ENCODE measurements around the gene PICK1. TPM values are rescaled to one million over a fixed set of nuclear protein-coding genes. Genes with fewer than 3 reads are reported as not detected.

Gene PICK1
- total RNA-seq, 4 donors from 2014 or later: 16.1 to 43.0 (median 31.6) TPM

GRCh38 chr22:38046070-38046748 is 11.0 kb upstream of the PICK1 start:
- no peak for DNase-seq (ENCODE audit: low spot score)
- ATAC-seq (ENCODE audit: low FRiP score): no peak
- TF ChIP-seq CTCF (IDR thresholded peaks at IDR 0.05): no peak

GRCh38 chr22:38049812-38050619 is 7.2 kb upstream of the PICK1 start:
- no peak for DNase-seq (ENCODE audit: low spot score)
- no peak for ATAC-seq (ENCODE audit: low FRiP score)
- TF ChIP-seq CTCF (IDR thresholded peaks at IDR 0.05): no peak

DNA sequence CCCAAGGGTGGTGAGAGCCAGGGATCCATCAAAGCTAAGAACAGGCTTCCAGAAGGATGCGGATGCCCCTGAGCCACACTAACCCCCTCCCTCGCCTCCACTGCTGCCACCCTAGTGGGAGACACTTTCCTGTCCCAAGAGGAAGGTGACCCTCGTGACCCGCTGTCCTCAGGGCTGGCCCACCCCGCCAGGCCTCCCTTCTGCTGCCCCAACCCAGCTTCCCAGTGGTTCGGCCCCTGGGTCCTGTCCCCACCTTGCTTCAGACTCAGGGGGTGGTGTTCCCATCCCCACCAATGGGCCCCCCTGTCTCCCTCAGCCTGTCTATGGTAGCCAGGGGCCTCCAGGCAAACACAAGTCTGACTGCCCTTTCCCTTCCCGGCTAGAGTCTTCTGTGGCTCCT is 6.5 kb upstream of the PICK1 start:
- no peak for ATAC-seq (ENCODE audit: low FRiP score)
- DNase-seq (ENCODE audit: low spot score): no peak
- no peak for TF ChIP-seq CTCF (IDR thresholded peaks at IDR 0.05)

- no peak for DNase-seq (ENCODE audit: low spot score)
- ATAC-seq (ENCODE audit: low FRiP score): no peak
- TF ChIP-seq CTCF (IDR thresholded peaks at IDR 0.05): no peak
These were observed 5.9 kb upstream of the PICK1 start for GRCh38 chr22:38051261-38051660.

DNA sequence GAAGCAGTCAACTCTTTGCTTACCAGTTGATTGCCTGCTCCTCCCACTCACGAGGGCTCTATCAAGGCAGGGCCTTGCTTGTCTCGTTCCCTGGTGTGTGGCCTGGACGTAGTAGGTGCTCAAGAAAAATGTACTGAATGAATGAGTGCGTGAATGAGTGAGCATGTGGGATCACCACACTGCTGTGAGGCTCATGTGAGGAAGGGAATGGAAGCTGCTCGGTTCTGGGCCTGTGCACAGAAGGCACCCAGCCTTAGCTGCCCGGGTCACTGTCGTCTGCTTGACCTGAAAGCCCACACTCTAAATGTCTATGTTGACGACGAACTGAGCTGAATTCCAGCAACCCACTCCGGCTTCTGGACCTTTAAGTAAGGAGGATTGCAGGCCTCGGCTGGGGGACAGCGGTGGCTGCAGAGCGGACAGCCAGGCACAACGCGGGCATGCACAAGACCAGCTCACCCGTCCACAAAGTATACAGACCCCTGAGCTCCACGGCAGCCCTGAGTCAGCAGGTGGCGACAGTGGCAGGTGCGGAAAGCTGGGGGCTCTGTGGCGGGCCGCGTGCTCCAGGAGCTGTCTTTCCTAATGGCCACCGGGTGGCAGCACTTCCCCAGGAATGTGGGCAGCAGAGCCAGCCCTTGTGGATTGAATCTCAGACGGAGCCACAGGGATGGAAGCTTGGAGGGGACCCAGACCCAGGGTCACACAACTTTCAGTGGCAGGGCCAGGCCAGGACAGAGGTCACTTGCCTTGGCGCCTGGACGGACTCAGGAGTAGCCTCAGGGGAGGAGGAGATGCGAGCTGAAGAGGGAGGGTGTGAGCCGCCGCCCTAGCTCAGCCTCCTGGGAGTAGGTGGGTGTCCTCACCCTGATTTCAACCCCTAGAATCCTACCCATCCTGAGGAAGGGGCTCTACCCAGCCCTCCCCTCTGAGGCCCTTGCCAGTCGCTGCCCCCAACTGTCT is 5.0 kb upstream of the PICK1 start:
- ATAC-seq (ENCODE audit: low FRiP score): peak; percentile 46
- peak in 2 of 3 donors; percentile 24 to 48 for TF ChIP-seq CTCF (IDR thresholded peaks at IDR 0.05)
- peak; percentile 66 for DNase-seq (ENCODE audit: low spot score)

DNA sequence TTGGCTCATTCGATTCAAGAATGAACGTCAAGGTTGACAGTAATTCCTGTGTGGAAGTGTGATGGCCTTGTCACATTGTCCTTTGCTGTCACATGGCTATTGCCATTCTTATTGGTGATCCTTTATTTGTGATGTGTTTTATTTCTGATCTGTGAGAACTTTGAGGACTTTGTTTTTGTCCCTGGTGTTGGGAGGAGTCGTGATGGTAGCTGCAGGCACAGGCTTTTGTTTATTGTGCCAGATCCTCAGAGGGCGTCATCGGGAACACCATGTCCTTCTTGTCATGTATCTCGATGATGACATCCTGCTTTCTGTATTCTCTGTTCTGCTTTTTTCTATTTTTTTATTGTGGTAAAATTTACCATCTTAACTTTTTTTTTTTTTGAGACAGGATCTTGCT is 5.6 kb downstream of the PICK1 start:
- DNase-seq (ENCODE audit: low spot score) (no peak), ATAC-seq (ENCODE audit: low FRiP score) (no peak)
- TF ChIP-seq CTCF (IDR thresholded peaks at IDR 0.05): no peak

All from omental fat pad (tissue), 4 donors.